ENCODE results near the gene HES4. TPM values are rescaled to one million over a fixed set of nuclear protein-coding genes. Genes with fewer than 3 reads are reported as not detected.

HES4 gene
- total and polyA plus RNA-seq, 2 of the 13 experiments (the other 11 are each of a cell fraction or from before 2014, with no cell fraction given), result 8.8 to 10.6 TPM

DNA sequence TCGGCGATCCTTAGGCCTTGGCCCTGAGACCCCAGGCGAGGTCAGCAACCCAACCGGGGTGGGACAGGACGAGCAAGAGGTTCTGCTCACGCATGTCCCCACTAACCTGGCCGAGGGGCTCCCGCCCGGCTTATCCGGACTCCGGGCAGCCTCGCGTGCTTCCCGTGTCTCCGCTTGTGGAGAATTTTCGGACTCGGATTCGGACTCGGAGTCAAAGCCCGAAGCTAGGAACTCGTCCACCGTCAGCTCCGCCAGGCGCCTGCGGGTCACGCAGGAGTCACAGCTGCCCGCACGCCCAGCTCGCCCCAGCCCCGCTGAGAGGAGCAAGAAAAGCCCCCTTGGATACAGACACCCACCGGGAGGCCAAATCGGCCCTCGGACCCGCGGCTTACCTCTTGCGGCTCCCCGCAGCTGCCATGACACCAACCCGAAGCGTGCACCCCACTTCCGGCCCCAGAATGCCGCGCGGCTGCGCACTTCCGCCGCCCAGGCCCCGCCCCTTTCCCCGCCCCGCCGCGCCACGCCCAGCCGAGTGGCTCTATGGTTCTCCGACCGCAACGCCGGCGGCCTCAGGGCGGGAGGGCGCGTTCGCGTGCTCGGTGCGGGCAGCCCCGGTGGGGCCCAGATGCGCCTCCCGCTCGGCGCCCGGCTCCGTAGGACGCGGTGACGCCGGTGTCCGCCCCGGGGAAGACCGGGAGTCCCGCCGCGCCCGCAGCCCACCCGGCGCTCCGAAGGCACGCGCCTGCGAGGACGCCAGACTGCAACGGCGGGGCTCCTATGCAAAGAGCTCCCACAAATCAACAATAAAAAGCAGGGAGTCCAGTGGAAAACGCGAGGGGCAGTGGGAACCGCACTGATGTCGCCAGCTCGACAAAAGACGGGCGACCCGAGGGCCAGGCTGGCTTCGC is 40.8 kb downstream of the HES4 start, which contains the start of gene NOC2L (continued):
- TF ChIP-seq, protein P1, sequence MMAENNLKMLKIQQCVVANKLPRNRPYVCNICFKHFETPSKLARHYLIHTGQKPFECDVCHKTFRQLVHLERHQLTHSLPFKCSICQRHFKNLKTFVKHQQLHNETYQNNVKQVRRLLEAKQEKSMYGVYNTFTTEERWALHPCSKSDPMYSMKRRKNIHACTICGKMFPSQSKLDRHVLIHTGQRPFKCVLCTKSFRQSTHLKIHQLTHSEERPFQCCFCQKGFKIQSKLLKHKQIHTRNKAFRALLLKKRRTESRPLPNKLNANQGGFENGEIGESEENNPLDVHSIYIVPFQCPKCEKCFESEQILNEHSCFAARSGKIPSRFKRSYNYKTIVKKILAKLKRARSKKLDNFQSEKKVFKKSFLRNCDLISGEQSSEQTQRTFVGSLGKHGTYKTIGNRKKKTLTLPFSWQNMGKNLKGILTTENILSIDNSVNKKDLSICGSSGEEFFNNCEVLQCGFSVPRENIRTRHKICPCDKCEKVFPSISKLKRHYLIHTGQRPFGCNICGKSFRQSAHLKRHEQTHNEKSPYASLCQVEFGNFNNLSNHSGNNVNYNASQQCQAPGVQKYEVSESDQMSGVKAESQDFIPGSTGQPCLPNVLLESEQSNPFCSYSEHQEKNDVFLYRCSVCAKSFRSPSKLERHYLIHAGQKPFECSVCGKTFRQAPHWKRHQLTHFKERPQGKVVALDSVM (CRISPR knock-in tag; IDR thresholded peaks at IDR 0.05), result no peak
- TF ChIP-seq ZNF781 (CRISPR knock-in tag; IDR thresholded peaks at IDR 0.05; ENCODE audit: borderline replicate concordance, not compliant biosample characterization) (no peak), HHEX (CRISPR knock-in tag; IDR thresholded peaks at IDR 0.05) (no peak), CBFB (CRISPR knock-in tag; IDR thresholded peaks at IDR 0.05) (peak; percentile 48; the same call in 1 of the 2 replicates), ELF1 (CRISPR knock-in tag; IDR thresholded peaks at IDR 0.05) (peak; percentile 59), BRCA1 (CRISPR knock-in tag; IDR thresholded peaks at IDR 0.05) (no peak), MED1 (CRISPR knock-in tag; IDR thresholded peaks at IDR 0.05) (peak; percentile 25; the same call in 1 of the 2 replicates), PHF5A (CRISPR knock-in tag; IDR thresholded peaks at IDR 0.05; ENCODE audit: low read depth, unreplicated experiment) (no peak), MXI1 (IDR thresholded peaks at IDR 0.05; ENCODE audit: borderline replicate concordance, low read depth, low read length) (peak; percentile 92; the same call in 1 of the 3 replicates), ZNF263 (CRISPR knock-in tag; IDR thresholded peaks at IDR 0.05) (no peak), ZNF747 (CRISPR knock-in tag; IDR thresholded peaks at IDR 0.05; ENCODE audit: borderline replicate concordance) (no peak), MTF2 (CRISPR knock-in tag; IDR thresholded peaks at IDR 0.05; ENCODE audit: borderline replicate concordance) (no peak), SRY (CRISPR knock-in tag; IDR thresholded peaks at IDR 0.05) (no peak; the same call in 1 of the 2 replicates)
- TF ChIP-seq, protein P2, sequence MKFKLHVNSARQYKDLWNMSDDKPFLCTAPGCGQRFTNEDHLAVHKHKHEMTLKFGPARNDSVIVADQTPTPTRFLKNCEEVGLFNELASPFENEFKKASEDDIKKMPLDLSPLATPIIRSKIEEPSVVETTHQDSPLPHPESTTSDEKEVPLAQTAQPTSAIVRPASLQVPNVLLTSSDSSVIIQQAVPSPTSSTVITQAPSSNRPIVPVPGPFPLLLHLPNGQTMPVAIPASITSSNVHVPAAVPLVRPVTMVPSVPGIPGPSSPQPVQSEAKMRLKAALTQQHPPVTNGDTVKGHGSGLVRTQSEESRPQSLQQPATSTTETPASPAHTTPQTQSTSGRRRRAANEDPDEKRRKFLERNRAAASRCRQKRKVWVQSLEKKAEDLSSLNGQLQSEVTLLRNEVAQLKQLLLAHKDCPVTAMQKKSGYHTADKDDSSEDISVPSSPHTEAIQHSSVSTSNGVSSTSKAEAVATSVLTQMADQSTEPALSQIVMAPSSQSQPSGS (CRISPR knock-in tag; IDR thresholded peaks at IDR 0.05), result no peak
- TF ChIP-seq, protein P3, sequence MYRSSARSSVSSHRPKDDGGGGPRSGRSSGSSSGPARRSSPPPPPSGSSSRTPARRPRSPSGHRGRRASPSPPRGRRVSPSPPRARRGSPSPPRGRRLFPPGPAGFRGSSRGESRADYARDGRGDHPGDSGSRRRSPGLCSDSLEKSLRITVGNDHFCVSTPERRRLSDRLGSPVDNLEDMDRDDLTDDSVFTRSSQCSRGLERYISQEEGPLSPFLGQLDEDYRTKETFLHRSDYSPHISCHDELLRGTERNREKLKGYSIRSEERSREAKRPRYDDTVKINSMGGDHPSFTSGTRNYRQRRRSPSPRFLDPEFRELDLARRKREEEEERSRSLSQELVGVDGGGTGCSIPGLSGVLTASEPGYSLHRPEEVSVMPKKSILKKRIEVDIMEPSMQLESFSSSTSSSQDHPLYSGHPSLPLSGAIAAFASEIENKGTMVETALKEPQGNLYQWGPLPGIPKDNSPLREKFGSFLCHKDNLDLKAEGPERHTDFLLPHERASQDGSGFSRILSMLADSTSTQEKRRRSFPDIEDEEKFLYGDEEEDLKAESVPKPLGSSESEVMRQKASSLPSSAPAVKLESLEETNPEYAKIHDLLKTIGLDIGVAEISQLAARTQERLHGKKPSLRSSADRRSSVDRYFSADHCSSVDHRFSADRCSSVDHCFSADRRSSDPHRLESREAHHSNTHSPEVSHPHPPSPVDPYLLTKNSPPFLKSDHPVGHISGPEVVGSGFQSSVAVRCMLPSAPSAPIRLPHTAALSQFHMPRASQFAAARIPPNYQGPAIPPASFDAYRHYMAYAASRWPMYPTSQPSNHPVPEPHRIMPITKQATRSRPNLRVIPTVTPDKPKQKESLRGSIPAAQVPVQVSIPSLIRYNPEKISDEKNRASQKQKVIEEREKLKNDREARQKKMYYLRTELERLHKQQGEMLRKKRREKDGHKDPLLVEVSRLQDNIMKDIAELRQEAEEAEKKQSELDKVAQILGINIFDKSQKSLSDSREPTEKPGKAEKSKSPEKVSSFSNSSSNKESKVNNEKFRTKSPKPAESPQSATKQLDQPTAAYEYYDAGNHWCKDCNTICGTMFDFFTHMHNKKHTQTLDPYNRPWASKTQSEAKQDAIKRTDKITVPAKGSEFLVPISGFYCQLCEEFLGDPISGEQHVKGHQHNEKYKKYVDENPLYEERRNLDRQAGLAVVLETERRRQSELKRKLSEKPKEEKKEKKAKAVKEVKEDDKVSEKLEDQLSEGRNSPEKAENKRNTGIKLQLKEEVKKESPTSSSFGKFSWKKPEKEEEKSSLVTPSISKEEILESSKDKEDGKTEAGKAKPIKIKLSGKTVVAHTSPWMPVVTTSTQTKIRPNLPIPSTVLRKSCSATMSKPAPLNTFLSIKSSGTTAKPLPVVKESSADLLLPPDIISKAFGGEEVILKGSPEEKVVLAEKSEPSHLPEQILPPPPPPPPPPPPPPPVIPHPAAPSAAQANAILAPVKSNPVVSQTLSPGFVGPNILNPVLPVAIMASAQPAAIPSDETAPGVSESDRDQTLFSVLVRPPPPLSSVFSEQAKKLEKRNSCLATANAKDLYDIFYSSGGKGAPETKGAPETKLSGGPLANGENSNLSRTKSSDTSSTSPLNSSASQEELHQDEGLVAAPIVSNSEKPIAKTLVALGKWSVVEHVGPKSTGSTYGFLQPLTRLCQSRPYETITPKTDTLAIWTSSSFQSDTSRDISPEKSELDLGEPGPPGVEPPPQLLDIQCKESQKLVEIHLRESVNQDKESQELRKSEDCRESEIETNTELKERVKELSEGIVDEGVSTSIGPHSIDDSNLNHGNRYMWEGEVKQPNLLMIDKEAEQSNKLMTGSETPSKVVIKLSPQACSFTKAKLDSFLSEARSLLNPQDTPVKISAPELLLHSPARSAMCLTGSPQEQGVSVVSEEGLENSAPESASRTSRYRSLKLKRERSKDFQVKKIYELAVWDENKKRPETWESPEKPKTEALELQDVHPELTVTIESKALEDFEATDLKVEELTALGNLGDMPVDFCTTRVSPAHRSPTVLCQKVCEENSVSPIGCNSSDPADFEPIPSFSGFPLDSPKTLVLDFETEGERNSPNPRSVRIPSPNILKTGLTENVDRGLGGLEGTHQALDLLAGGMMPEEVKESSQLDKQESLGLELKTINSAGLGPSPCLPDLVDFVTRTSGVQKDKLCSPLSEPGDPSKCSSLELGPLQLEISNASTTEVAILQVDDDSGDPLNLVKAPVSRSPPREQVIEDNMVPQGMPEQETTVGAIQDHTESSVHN (CRISPR knock-in tag; IDR thresholded peaks at IDR 0.05), result no peak
- TF ChIP-seq, protein P4, sequence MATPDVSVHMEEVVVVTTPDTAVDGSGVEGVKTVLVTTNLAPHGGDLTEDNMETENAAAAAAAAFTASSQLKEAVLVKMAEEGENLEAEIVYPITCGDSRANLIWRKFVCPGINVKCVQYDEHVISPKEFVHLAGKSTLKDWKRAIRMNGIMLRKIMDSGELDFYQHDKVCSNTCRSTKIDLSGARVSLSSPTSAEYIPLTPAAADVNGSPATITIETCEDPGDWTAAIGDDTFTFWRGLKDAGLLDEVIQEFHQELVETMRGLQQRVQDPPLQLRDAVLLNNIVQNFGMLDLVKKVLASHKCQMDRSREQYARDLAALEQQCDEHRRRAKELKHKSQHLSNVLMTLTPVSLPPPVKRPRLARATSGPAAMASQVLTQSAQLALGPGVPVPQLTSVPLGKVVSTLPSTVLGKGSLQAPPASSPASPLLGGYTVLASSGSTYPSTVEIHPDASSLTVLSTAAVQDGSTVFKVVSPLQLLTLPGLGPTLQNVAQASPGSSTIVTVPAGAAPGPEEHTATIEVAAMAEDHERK (CRISPR knock-in tag; IDR thresholded peaks at IDR 0.05; ENCODE audit: low read depth), result no peak

Data from HepG2 (cell line).